Inflammatory macrophage treated with lipopolysaccharide for 4 hours (primary cell): ENCODE data around the gene CABLES2.
A peak's percentile ranks its signal among the peaks of the same experiment; 100 is the strongest.

Experiments
- DNase-seq: peaks from one replicate; pipeline ENCODE4 v3.0.0-alpha.2; 2020

The CABLES2 gene

GRCh38 chr20:62368976-62369814 is 37.9 kb downstream of the CABLES2 start:
- DNase-seq = peak; percentile 13

GRCh38 chr20:62368392-62368975 is 38.6 kb downstream of the CABLES2 start:
- DNase-seq = no peak

DNA sequence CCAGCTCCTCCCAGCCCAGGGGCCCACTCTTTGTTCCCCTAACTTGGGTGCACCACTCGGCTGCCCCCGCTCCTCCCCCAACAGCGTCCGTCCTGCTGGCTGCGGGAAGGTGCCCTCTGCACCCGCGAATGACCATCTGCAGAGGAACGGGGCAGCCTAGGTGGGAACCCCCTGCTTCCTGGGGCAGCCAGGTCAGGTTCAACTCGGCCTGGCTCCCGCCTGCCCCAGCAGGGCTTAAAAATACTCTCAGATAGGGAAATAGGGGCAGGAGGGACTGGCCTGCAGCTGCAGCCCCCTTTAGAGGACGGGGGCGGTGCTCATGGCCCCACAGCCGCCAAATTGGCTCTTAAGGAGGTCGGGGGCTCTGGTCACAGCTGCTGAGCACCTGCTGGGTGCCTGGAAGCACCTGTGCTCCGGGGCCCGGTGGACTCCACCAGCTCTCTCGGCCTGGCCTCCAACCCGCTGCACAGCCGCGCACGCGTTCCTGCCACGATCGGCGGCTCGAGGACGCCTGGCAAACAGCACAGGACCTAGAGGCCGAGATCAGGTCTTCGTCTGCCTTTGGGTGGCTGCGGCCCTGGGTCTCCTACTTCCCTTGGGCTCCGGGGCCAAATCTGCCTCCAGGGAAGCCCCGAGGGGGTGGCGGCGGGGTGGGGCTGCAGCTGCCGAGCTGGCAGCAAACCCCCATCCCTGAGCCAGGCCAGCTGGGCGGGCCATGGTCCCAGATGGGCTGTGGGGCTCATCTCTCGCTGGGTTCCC is 39.3 kb downstream of the CABLES2 start:
- no peak for DNase-seq

DNA sequence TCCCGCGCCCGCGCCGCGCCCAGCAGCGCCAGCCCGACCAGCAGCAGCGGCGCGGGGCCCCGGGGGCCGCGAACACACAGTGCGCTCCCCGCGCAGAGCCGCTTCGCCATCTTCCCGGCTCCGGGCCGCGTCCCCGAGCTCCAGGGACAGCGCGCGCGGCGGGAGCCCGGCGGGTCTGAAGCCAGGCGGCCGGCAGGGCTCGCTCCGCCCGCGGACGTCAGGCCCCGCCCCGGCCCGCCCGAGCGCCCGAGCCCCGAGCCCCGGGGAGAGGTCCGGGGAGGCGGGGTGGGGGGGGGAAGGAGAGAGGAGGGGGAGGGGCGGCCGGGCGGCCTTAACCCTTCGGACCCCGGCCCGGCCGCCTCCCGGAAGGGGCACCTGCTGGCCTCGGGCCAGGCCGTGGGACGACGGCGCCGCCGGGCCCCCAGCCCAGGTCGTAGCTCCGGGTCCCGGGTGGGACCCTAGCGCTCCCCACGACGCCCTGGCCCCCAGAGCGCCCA is 39.9 kb downstream of the CABLES2 start, which contains the start of gene LAMA5:
Gene LAMA5, minus strand, starts transcription at position 177 of the 497 bp plus-strand sequence. Its CDS starts 67 bp downstream, at position 110.
- peak; percentile 28 for DNase-seq

DNA sequence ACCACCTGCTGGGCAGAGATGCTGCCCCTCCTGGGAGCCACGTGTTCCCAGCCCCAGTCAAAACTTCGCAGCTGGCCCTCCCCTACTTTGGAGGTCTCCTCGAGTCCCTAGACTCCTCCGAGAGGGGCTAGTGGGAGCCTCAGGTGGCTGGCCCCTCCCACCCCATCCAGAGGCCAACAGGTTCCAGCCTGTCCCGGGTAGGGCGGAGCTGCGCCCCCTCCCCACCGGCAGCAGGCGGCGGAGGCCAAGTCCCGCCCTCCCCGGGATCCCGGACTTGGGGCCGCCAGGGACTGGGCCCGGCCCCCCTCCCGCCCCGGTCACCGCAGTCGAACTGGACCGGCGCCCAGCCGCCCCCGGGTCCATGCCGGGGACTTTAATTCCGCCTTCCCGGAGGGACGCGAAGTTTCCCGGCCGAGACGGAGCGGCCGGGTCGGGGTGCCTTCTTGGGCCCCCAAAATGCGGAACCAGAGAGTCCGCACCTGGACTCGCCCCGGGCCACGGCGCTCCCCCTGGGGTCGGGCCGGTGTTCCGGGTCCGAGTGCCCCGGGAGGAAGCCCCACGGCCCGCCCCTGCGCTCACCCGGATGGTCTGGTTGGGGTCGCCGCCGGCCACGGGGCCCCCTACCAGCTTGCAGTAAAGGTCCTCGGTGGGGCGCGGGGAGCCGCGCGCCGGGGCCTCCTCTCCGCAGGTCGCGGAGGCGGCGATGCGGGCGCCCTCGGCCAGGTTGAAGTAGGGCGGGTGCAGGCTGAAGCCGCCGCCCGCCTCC is 40.5 kb downstream of the CABLES2 start:
- no peak for DNase-seq

GRCh38 chr20:62365814-62366369 is 41.2 kb downstream of the CABLES2 start:
- no peak for DNase-seq

GRCh38 chr20:62364911-62365736 is 42.0 kb downstream of the CABLES2 start:
- no peak for DNase-seq

- no peak for DNase-seq
Observed at GRCh38 chr20:62363920-62364851, 42.9 kb downstream of the CABLES2 start.

GRCh38 chr20:62362991-62363919 is 43.8 kb downstream of the CABLES2 start:
- DNase-seq = no peak

DNA sequence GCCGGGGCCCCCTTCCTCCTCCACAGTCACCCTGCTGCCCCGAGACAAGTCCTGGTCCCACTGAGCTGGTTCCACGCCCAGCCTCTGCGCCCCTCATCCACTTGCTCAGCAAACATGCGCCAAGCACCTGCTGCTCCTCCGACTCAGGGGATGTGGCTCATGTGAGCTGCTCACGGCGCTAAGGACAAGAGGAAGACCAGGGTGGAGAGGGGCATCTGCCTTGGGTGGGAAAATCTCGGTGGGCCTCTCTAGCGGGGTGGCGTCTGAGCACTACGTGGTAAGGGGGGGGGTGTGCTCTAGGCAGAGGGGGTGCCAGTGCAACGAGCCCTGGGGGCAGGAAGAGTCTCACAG is 44.5 kb downstream of the CABLES2 start:
- no peak for DNase-seq

- no peak for DNase-seq
Observed at GRCh38 chr20:62361799-62362589, 45.1 kb downstream of the CABLES2 start.

GRCh38 chr20:62360854-62361798 is 46.0 kb downstream of the CABLES2 start:
- DNase-seq = no peak

DNA sequence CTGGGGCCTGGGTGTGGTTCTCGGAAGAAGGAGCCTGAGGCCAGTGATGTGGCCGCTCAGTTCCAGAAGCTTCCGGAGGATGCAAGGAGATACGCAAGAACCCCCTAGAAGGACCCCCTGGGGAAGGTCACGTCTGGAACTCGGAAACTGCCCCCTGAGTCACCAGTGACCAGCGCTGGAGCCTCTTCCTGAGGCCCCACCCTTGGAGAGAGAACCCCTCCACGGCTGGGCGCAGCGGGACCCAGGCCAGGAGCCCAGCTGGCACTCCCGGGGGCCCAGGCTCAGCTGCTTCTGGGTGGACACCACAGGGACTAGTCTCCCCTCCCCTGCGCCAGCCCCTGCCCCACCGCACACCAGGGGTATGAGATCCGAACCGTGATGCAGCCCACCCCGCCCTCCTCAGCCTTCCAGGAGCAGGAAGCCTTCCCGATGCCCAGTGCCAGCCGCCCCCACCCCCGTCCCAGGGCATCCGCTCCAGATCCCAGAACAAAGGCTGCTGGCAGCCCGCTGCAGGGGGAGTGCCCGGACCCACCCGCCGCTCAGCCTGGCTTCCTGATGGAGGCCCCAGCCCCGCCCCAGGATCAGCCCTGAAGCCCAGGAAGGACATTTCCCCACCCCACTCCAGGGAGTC is 47.5 kb downstream of the CABLES2 start:
- no peak for DNase-seq

GRCh38 chr20:62359043-62359490 is 48.0 kb downstream of the CABLES2 start:
- no peak for DNase-seq

GRCh38 chr20:62358171-62359042 is 48.7 kb downstream of the CABLES2 start:
- DNase-seq = no peak
